ENCODE data around the gene EQTN. TPM values are rescaled to one million over a fixed set of nuclear protein-coding genes. Genes with fewer than 3 reads are reported as not detected.

The EQTN gene
- total and polyA plus RNA-seq, 2 of the 8 experiments (the other 6 are each of a cell fraction or from before 2014, with no cell fraction given) = 0.23 TPM; not detected in 1

- H2BK5ac ChIP-seq (ENCODE audit: low read depth, low read length) = no peak overlapping the region
- no peaks in the 10 kb centered on the region; a peak in 1 of 7 replicates for H3K4me1 ChIP-seq (replicated peaks in 1 of 4; ENCODE audit: control insufficient read depth in 3 of 4, insufficient read depth in 4 of 4, low read length in 3 of 4)
- no peak overlapping the region for H3K18ac ChIP-seq (ENCODE audit: extremely low read depth, low read length)
- H2BK20ac ChIP-seq (ENCODE audit: low read length) = no peak overlapping the region
- H4K8ac ChIP-seq (ENCODE audit: extremely low read depth, insufficient read depth, low read length) = no peak overlapping the region
- H2BK120ac ChIP-seq (replicated peaks; ENCODE audit: low read depth, low read length) = no peak overlapping the region
- no peaks in the 10 kb centered on the region for H3K9me3 ChIP-seq (ENCODE audit: insufficient read depth in 2 of 2, low read depth in 1 of 2, low read length in 1 of 2)
- H3K9ac ChIP-seq (replicated peaks in 1 of 4; ENCODE audit: extremely low read depth in 1 of 4, low read depth in 3 of 4, low read length in 3 of 4) = no peak overlapping the region
- no peaks in the 10 kb centered on the region for H4K20me1 ChIP-seq (replicated peaks in 1 of 2; ENCODE audit: control insufficient read depth in 1 of 2, insufficient read depth in 2 of 2, low read length in 2 of 2)
- H3K79me2 ChIP-seq (ENCODE audit: control insufficient read depth in 1 of 2, insufficient read depth in 2 of 2, low read length in 2 of 2) = no peaks in the 10 kb centered on the region
- H3K36me3 ChIP-seq (ENCODE audit: control insufficient read depth in 2 of 4, insufficient read depth in 4 of 4, low read length in 3 of 4) = no peaks in the 10 kb centered on the region
- no peak overlapping the region for H3K4me3 ChIP-seq (ENCODE audit: extremely low read depth in 1 of 4, insufficient read depth in 2 of 4, low read depth in 3 of 4, low read length in 4 of 4)
- no peaks in the 10 kb centered on the region for H3K27me3 ChIP-seq (replicated peaks in 1 of 4; ENCODE audit: control insufficient read depth in 3 of 4, extremely low read depth in 1 of 4, insufficient read depth in 3 of 4, low read length in 3 of 4)
- ChIA-PET CTCF (ENCODE audit: partially characterized antibody) (interaction anchor here (0.7 to 3.9 kb wide), 15 partner anchors 9 to 310 kb away, joined by 3 to 39 read pairs (median 4); no protein-coding TSS in a partner anchor), POLR2A (ENCODE audit: partially characterized antibody) (no interaction called here)
- no peak overlapping the region for H3K4me2 ChIP-seq (ENCODE audit: insufficient read depth in 1 of 2, low read depth in 2 of 2, low read length in 2 of 2)
- H2AFZ ChIP-seq (ENCODE audit: low read length) = no peak overlapping the region
- no peak for FAIRE-seq
- H4K5ac ChIP-seq (ENCODE audit: insufficient read length, low read depth, low read length) = no peak overlapping the region
- H3K14ac ChIP-seq (ENCODE audit: insufficient read length) = no peak overlapping the region
- no peaks in the 10 kb centered on the region for H3K79me1 ChIP-seq (ENCODE audit: low read depth, low read length)
- no peak for DNase-seq (ENCODE audit: low read depth in 1 of 2, low spot score in 2 of 2)
- H2BK15ac ChIP-seq (ENCODE audit: low read length) = no peak overlapping the region
- no peak overlapping the region for H4K91ac ChIP-seq (replicated peaks; ENCODE audit: insufficient read length, low read length)
- no peak overlapping the region for H2AK5ac ChIP-seq (ENCODE audit: low read depth, low read length)
- H3K23me2 ChIP-seq (ENCODE audit: low read depth, low read length) = no peaks in the 10 kb centered on the region
- no peak overlapping the region for H3K56ac ChIP-seq (replicated peaks; ENCODE audit: insufficient read length, low read depth, low read length)
- no peak overlapping the region for H3K4ac ChIP-seq (replicated peaks; ENCODE audit: insufficient read length, low read depth, low read length)
- H3K27ac ChIP-seq (ENCODE audit: low read depth, low read length) = no peak overlapping the region
- H2BK12ac ChIP-seq (ENCODE audit: low read depth, low read length) = no peak overlapping the region
- no peak overlapping the region for H3K23ac ChIP-seq (ENCODE audit: insufficient read length)
- no peak for TF ChIP-seq RXRA (IDR thresholded peaks at IDR 0.05; ENCODE audit: insufficient read depth, low read depth, low read length)
- TF ChIP-seq POLR2AphosphoS5 (IDR thresholded peaks at IDR 0.05; ENCODE audit: low read depth, low read length) = no peak
- TF ChIP-seq SP4 (IDR thresholded peaks at IDR 0.05; ENCODE audit: low read length) = no peak
- TF ChIP-seq EP300 (IDR thresholded peaks at IDR 0.05; ENCODE audit: borderline replicate concordance in 1 of 2, low read depth in 2 of 2, low read length in 2 of 2) = no peak
- no peak for TF ChIP-seq KDM1A (IDR thresholded peaks at IDR 0.05; ENCODE audit: borderline replicate concordance, low read length)
- no peak for TF ChIP-seq NRF1 (IDR thresholded peaks at IDR 0.05; ENCODE audit: low read depth, low read length)
- no peak for TF ChIP-seq JUND (IDR thresholded peaks at IDR 0.05; ENCODE audit: low read length)
Observed at GRCh38 chr9:27248702-27249101, 48.2 kb downstream of the EQTN start.

All from H1 (cell line).